ENCODE data around the gene GLRX. TPM values are rescaled to one million over a fixed set of nuclear protein-coding genes. Genes with fewer than 3 reads are reported as not detected.

The GLRX gene
- total RNA-seq, 1 experiment from 2014 or later: 17.9 TPM

DNA sequence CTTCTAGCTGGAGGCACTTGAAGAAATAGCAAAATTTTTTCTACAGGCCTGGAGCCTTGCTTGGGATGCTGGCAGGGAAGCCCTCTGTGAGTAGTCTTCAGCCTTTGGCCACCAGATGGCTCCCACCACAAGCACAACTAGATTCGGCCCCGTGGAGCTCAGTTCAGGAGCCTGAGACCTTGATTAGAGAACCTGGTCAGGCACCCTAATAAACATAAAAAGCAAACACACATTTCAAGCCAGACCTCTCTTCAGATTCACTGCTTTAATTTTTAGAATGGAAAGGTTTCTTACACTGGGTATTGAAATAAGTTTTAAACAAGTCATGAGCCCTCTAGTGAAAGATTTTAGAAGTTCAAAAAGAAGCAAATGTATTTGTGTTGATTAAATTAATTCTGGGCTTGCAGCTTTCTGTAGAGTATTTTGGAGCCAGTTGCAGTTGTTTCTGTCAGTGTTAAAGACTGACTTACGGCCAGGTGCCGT lies 41.4 kb downstream of the GLRX start:
- Histone ChIP-seq H3K4me1 (no peaks in the 10 kb centered on the region), H3K27me3 (replicated peaks; ENCODE audit: control insufficient read depth, insufficient read depth, low read length) (no peaks in the 10 kb centered on the region), H3K9me3 (no peaks in the 10 kb centered on the region), H3K36me3 (ENCODE audit: control insufficient read depth, insufficient read depth, low read length) (no peaks in the 10 kb centered on the region; the same call in 1 of the 2 replicates), H3K4me3 (ENCODE audit: low read depth, low read length) (no peak overlapping the region)
- intact Hi-C loops (cut with micrococcal nuclease; ENCODE audit: unreplicated experiment): loop anchor here (1.0 to 2.0 kb wide), 8 partner anchors 22 to 556 kb away; partner anchors contain the start of gene GLRX
- ChIA-PET CTCF (interaction anchor here (0.5 to 1.9 kb wide), 27 partner anchors 10 to 520 kb away, joined by 3 to 35 read pairs (median 5); partner anchors contain the start of genes GLRX, RFESD and RHOBTB3), POLR2A (no interaction called here)
- no TSS peak for BruUV-seq (replicated peaks)
- no peaks in the 10 kb centered on the region for H3K9me3 Mint-ChIP-seq (ENCODE audit: unreplicated experiment)
- DNase-seq: peak; percentile 82 to 84
- H3K4me3 Mint-ChIP-seq (ENCODE audit: unreplicated experiment): no peak overlapping the region
- peaks cover 40% of the 10 kb centered on the region for H3K36me3 Mint-ChIP-seq (ENCODE audit: insufficient read depth, unreplicated experiment)
- H3K4me1 Mint-ChIP-seq (ENCODE audit: low read depth, unreplicated experiment): no peaks in the 10 kb centered on the region
- H3K27me3 Mint-ChIP-seq (ENCODE audit: insufficient read depth, unreplicated experiment): no peaks in the 10 kb centered on the region
- TF ChIP-seq, protein P1, sequence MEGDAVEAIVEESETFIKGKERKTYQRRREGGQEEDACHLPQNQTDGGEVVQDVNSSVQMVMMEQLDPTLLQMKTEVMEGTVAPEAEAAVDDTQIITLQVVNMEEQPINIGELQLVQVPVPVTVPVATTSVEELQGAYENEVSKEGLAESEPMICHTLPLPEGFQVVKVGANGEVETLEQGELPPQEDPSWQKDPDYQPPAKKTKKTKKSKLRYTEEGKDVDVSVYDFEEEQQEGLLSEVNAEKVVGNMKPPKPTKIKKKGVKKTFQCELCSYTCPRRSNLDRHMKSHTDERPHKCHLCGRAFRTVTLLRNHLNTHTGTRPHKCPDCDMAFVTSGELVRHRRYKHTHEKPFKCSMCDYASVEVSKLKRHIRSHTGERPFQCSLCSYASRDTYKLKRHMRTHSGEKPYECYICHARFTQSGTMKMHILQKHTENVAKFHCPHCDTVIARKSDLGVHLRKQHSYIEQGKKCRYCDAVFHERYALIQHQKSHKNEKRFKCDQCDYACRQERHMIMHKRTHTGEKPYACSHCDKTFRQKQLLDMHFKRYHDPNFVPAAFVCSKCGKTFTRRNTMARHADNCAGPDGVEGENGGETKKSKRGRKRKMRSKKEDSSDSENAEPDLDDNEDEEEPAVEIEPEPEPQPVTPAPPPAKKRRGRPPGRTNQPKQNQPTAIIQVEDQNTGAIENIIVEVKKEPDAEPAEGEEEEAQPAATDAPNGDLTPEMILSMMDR (IDR thresholded peaks at IDR 0.05; ENCODE audit: insufficient read depth in 1 of 2, low read depth in 1 of 2, low read length in 1 of 2, severe bottlenecking in 1 of 2, unreplicated experiment in 1 of 2): peak; percentile 89 to 95
- no peak overlapping the region for H3K27ac Mint-ChIP-seq (ENCODE audit: unreplicated experiment)

DNA sequence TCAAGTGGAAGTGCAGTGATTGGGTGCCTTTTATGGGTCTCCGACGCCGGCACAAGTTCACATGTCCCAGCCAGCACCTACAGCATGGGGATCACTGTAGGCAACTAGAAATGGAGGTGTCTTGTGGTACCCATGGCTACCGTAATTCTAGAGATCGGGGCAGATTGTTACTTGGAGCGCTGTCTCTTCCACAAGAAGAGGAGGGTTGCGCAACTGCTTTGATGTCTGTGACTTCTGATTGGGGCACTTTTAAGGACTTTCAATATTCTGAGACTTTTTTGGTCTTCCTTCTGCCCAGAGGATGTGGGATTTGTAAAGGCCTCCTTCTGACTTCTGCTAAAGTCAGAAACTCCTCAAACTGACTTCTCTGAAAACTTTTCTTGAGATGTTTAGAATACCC lies 41.9 kb downstream of the GLRX start:
- H3K36me3 ChIP-seq (ENCODE audit: control insufficient read depth, insufficient read depth, low read length): no peaks in the 10 kb centered on the region; the same call in 1 of the 2 replicates
- DNase-seq: no peak
- no peak overlapping the region for H3K4me3 Mint-ChIP-seq (ENCODE audit: unreplicated experiment)
- H3K27ac Mint-ChIP-seq (ENCODE audit: unreplicated experiment): no peak overlapping the region
- H3K4me3 ChIP-seq (ENCODE audit: low read depth, low read length): no peak overlapping the region
- peaks cover 34% of the 10 kb centered on the region for H3K36me3 Mint-ChIP-seq (ENCODE audit: insufficient read depth, unreplicated experiment)
- no peaks in the 10 kb centered on the region for H3K27me3 ChIP-seq (replicated peaks; ENCODE audit: control insufficient read depth, insufficient read depth, low read length)
- ChIA-PET CTCF (interaction anchor here (0.8 to 1.9 kb wide), 23 partner anchors 10 to 521 kb away, joined by 3 to 35 read pairs (median 5); partner anchors contain the start of genes GLRX, RFESD and RHOBTB3), POLR2A (no interaction called here)
- no TSS peak for BruUV-seq (replicated peaks)
- no peaks in the 10 kb centered on the region for H3K4me1 ChIP-seq
- no peaks in the 10 kb centered on the region for H3K4me1 Mint-ChIP-seq (ENCODE audit: low read depth, unreplicated experiment)
- no peaks in the 10 kb centered on the region for H3K9me3 ChIP-seq
- TF ChIP-seq, protein P1 (IDR thresholded peaks at IDR 0.05; ENCODE audit: insufficient read depth in 1 of 2, low read depth in 1 of 2, low read length in 1 of 2, severe bottlenecking in 1 of 2, unreplicated experiment in 1 of 2): no peak
- no peaks in the 10 kb centered on the region for H3K9me3 Mint-ChIP-seq (ENCODE audit: unreplicated experiment)
- intact Hi-C loops (cut with micrococcal nuclease; ENCODE audit: unreplicated experiment): loop anchor here (2.0 kb wide), 2 partner anchors 116 to 556 kb away; no protein-coding TSS in a partner anchor
- no peaks in the 10 kb centered on the region for H3K27me3 Mint-ChIP-seq (ENCODE audit: insufficient read depth, unreplicated experiment)

DNA sequence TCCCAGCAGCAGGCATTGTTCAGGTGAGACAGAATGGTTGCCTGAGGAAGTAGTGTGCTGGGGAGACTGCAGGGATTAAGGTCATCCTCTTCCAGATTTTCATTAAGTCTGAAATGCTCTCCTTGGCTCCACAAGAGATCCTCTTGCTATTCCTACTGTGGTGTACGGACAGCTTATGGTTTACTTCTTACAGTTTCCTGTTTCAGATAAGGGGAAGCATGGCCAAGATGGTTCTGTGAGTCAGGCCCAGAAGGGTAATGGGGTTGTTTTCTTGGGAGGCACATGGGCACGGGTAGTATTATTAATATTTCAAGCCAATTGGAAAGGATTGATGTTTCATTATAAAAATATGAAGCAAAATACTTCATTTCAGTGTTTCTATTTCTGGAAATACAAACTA lies 42.9 kb downstream of the GLRX start:
- ChIA-PET POLR2A (no interaction called here), CTCF (no interaction called here)
- Mint-ChIP-seq H3K9me3 (ENCODE audit: unreplicated experiment) (no peaks in the 10 kb centered on the region), H3K27ac (ENCODE audit: unreplicated experiment) (peak overlapping the region; percentile 15), H3K36me3 (ENCODE audit: insufficient read depth, unreplicated experiment) (peaks cover 25% of the 10 kb centered on the region), H3K4me1 (ENCODE audit: low read depth, unreplicated experiment) (no peaks in the 10 kb centered on the region), H3K4me3 (ENCODE audit: unreplicated experiment) (no peak overlapping the region), H3K27me3 (ENCODE audit: insufficient read depth, unreplicated experiment) (no peaks in the 10 kb centered on the region)
- H3K9me3 ChIP-seq: no peaks in the 10 kb centered on the region
- no peak overlapping the region for H3K4me3 ChIP-seq (ENCODE audit: low read depth, low read length)
- TF ChIP-seq, protein P1 (IDR thresholded peaks at IDR 0.05; ENCODE audit: insufficient read depth in 1 of 2, low read depth in 1 of 2, low read length in 1 of 2, severe bottlenecking in 1 of 2, unreplicated experiment in 1 of 2): no peak
- intact Hi-C loops (cut with micrococcal nuclease; ENCODE audit: unreplicated experiment): loop anchor here (2.0 kb wide), 2 partner anchors 115 to 557 kb away; no protein-coding TSS in a partner anchor
- DNase-seq: no peak
- no peaks in the 10 kb centered on the region for H3K27me3 ChIP-seq (replicated peaks; ENCODE audit: control insufficient read depth, insufficient read depth, low read length)
- no TSS peak for BruUV-seq (replicated peaks)
- no peaks in the 10 kb centered on the region for H3K4me1 ChIP-seq
- no peaks in the 10 kb centered on the region; the same call in 1 of the 2 replicates for H3K36me3 ChIP-seq (ENCODE audit: control insufficient read depth, insufficient read depth, low read length)
